ENCODE results near the gene SRRM5.
"Not testable (repeated sequence)": the region's sequence is repeated elsewhere in the genome, so short reads cannot be mapped to it uniquely, and the experiment has no call there.

SRRM5 gene

DNA sequence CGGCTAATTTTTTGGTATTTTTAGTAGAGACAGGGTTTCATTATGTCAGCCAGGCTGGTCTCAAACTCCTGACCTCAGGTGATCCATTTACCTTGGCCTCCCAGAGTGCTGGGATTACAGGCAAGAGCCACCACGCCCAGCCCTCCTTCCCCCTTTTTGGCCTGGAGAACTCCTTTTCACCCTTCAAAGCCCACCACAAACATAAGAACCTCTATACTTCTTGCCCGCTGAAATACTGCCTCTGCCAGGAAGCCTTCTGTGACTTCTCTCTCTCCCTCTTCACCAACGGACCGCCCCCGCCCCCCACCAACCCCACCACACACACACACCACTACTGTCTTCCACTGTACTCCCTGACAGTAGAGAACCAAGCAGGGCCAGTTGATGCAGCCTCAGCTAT lies 5.1 kb downstream of the SRRM5 start:
- DNase-seq: no peak

GRCh38 chr19:43618921-43619261 lies 7.0 kb downstream of the SRRM5 start:
- DNase-seq: peak in 1 of 2 donors; percentile 56

GRCh38 chr19:43619262-43620060 lies 7.6 kb downstream of the SRRM5 start, which contains the start of gene ZNF428:
Gene ZNF428 (minus strand): TSS chr19:43619629. CDS start chr19:43614304, 5,325 bp downstream.
- peak; percentile 86 to 90 for DNase-seq

DNA sequence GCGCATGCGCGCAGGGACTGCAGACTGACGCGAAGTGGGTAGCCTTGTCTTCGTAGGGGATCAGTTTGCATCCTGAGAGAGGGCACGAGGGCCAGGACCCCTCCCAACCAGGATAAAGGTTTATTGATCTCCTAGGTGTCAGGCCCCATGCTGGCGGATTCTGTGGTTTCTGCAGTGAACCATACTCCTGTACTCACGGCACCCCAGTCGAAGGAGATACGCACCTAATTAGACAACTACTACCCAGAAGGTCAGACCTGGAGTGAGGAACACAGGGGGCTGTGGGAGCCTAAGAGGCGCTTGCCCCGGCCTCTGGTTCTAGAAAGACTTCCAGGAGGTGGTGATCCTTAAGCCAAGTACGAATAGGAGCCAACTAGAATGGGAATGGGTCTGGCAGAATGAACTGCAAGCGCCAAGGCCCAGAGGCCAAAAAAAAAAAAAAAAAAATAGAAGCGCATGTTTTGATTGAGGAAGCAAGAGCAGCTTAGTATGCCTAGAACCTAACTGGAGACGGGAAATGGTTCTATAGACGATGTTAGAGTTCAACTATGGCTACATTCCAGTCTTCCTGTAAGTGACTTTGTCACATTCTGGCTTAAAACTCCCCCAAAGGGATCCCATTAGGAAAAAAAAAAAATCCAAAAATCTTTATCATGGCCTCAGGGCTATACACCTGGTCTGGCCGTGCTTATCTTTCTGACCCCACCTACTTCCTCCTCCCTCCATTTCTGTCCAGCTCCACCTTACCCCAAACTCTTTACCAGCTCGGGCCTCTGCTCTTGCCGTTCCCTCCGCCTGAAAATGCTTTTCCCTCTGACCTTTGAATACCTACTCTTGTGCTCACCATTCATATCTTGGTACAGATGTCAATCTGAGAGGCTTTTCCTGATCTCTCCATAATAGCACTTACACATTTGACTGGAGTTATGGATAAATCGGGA lies 8.4 kb downstream of the SRRM5 start:
- DNase-seq: no peak

GRCh38 chr19:43622070-43622469 lies 10.2 kb downstream of the SRRM5 start:
- DNase-seq: no peak

- DNase-seq: no peak
Observed at GRCh38 chr19:43622956-43623355, 11.1 kb downstream of the SRRM5 start.

GRCh38 chr19:43623889-43624670 lies 12.2 kb downstream of the SRRM5 start:
- DNase-seq: no peak

DNA sequence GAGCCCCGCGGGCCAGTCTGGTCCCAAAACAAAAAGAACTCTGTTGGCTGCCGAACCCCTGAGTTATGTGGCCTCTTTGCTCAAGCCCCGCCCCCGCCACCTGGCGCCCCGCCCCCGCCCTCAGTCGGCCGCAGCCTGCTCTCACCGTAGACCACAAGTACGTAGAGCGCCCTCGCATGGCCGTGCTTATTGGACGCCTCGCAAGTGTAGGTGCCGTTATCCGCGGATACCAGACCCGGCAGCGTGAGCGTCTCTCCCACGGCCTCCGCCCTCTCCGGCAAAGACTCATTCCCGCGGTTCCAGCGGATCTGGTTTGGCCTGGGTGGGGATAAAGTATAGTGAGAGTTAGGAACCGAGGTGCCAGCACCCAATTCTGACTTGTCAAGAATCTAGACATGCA lies 13.0 kb downstream of the SRRM5 start:
- DNase-seq: no peak

- DNase-seq: peak in 1 of 2 donors; percentile 22
Observed at GRCh38 chr19:43625918-43626579, 14.2 kb downstream of the SRRM5 start.

- no peak for DNase-seq
Observed at GRCh38 chr19:43626838-43627237, 14.9 kb downstream of the SRRM5 start.

DNA sequence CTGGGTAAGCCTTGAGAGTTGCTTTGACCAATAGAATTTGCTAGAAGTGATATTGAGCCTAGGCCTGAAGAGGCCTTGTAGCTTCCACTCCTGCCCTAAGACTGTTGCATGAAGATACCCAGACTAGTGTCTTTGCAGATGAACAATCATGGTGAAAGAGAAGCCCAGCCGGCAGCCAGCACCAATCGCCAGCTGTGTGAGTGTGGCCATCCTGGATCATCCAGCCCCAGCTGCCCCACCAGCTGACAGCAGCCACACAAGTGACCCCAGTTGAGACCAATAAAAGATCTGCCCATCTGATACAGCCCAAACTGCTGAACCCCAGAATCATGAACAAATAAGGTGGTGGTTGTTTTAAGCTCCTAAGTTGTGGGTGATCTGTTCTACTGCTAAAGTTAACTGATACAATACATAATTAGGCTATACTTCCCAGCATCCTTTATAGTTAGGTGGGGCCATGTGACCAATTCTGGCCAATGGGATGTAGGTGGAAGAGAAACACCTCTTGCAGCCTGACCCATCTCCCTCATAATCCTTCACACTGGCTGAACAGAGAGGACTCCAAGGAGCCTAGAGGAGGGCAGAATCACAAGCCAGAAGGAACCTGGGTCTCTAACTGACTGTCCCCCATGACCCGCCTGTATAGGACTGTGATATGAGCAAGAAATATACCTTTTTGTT lies 16.9 kb downstream of the SRRM5 start:
- DNase-seq: no peak

GRCh38 chr19:43631491-43631890 lies 19.6 kb downstream of the SRRM5 start:
- DNase-seq: no peak

DNA sequence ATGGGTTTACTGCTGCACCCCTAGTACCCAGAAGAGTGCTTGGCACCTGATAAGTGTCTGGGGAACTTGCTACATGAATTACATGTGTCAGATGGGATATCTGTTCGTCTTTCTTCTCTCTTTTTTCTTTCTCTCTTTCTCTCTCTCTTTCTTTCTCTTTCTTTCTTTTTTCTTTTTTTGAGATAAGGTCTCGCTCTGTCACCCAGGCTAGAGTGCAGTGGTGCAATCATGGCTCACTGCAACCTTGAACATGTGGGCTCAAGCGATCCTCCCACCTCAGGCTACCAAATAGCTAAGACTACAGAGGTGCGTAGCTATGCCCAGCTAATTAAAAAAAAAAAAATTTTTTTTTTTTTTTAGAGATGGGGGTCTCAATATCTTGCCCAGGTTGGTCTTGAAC lies 21.6 kb downstream of the SRRM5 start:
- DNase-seq: no peak

DNA sequence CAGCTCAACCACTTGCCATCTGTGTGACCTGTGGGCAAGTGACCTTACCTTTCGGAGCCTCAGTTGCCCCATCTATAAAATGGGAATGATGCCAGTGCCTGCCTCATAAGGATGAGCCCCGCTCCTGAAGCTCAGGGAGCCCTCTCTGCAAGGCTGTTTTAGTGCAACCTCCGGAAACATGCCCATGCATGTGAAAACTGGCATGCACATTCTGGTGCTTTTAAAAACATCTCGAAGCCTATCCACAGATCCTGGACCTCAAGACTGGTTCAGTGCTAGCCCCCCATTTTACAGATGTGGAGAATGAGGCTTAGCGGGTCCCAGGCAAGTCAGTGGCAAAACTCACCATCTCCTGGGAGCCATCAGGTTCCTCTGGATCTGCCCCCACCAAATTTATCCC lies 22.2 kb downstream of the SRRM5 start:
- no peak for DNase-seq

GRCh38 chr19:43634506-43634871 lies 22.6 kb downstream of the SRRM5 start:
- peak; percentile 43 to 47 for DNase-seq

- DNase-seq: peak; percentile 50 to 64
Observed at GRCh38 chr19:43634872-43635560, 23.1 kb downstream of the SRRM5 start.

DNA sequence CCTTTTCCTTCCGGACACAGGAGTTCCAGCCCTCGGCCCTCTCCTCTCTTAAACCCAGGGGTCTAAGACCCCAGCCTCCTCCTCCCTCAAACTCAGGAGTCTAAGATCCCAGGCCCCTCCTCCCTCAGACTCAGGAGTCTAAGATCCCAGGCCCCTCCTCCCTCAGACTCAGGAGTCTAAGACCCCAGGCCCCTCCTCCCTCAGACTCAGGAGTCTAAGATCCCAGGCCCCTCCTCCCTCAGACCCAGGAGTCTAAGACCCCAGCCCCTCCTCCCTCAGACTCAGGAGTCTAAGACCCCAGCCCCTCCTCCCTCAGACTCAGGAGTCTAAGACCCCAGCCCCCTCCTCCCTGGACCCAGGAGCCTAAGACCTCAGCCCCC lies 23.7 kb downstream of the SRRM5 start:
- DNase-seq: not testable (repeated sequence)

- DNase-seq: peak; percentile 73
Observed at GRCh38 chr19:43636121-43636683, 24.3 kb downstream of the SRRM5 start.

DNA sequence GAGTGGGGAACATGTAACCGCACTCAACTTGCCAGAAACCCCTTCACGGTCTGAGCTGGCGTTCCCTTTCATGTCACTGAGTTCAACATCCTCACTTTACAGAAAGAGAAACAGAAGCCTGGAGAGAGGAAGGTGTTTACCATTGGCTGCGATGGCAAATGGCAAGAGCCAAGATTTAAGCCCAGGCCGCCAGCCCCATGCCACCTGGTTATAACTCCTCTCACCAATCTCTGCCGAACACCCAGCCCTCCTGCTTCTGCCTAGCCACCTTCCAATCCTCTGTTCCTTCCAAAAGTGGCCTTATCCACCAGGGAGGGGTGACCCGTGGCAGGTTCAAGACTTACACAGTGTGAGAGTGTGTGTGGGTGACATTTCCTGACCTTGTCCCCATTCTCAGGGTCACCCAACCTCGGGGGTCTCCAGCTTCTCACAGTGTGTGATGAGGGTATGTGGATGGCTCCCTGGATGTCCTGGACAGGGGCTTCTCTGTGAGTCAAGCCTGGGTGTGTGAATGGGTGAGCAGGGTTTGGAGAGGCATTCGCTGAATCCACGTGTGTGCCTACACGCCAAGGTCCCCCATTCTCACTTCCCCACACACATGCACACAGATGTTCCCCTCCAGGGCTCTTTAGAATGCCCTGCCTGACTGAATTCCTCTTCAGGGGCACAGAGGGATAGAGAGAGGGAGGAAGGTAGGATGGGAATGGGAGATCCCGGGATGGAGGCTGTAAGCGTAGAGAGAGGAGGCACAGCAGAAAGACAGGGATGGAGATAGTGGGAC lies 26.5 kb downstream of the SRRM5 start:
- no peak for DNase-seq

GRCh38 chr19:43638995-43639518 lies 27.2 kb downstream of the SRRM5 start:
- no peak for DNase-seq
